Kidney epithelial cell (primary cell): ENCODE results near the gene TMEM208. TPM values are rescaled to one million over a fixed set of nuclear protein-coding genes. Genes with fewer than 3 reads are reported as not detected.

Experiments used
- DNase-seq: peaks from one replicate; pipeline ENCODE4 v3.0.0-alpha.2; 2010; ENCODE audit warnings: low read depth
- H3K27me3 ChIP-seq: 2 replicates; pipeline ENCODE4 v1.6.0; 2011; ENCODE audit warnings: low read length; ENCODE audit not compliant: control insufficient read depth, insufficient read depth
- H3K36me3 ChIP-seq: 2 replicates; pipeline ENCODE4 v1.5.1; 2011; ENCODE audit warnings: low read length; ENCODE audit not compliant: control insufficient read depth, insufficient read depth
- H3K4me3 ChIP-seq: 2 replicates; pipeline ENCODE4 v1.5.1; 2011; ENCODE audit warnings: low read depth, mild to moderate bottlenecking, control low read depth, low read length
- total RNA-seq: library from RNA; depleted of rRNA; stranded (reverse); fragments of >200 nt; gene quantifications from 2 replicates; pipeline ENCODE4 v1.2.3, GENCODE V29; 2015
- TF ChIP-seq, protein P1 (sequence below): IDR thresholded peaks from 2 replicates; pipeline ENCODE4 v1.5.1; 2011; ENCODE audit warnings: mild to moderate bottlenecking, moderate library complexity, low read length, control low read depth, inconsistent platforms; ENCODE audit not compliant: insufficient read depth, poor library complexity, severe bottlenecking

The TMEM208 gene
- total RNA-seq, 1 donor from 2014 or later: 59.3 TPM

GRCh38 chr16:67199011-67199807 is 27.7 kb upstream of the TMEM208 start, which contains the start of gene ELMO3:
Gene ELMO3 (plus strand): TSS chr16:67199131. CDS start chr16:67199327, 196 bp downstream.
- TF ChIP-seq, protein P1, sequence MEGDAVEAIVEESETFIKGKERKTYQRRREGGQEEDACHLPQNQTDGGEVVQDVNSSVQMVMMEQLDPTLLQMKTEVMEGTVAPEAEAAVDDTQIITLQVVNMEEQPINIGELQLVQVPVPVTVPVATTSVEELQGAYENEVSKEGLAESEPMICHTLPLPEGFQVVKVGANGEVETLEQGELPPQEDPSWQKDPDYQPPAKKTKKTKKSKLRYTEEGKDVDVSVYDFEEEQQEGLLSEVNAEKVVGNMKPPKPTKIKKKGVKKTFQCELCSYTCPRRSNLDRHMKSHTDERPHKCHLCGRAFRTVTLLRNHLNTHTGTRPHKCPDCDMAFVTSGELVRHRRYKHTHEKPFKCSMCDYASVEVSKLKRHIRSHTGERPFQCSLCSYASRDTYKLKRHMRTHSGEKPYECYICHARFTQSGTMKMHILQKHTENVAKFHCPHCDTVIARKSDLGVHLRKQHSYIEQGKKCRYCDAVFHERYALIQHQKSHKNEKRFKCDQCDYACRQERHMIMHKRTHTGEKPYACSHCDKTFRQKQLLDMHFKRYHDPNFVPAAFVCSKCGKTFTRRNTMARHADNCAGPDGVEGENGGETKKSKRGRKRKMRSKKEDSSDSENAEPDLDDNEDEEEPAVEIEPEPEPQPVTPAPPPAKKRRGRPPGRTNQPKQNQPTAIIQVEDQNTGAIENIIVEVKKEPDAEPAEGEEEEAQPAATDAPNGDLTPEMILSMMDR: peak; percentile 39
- DNase-seq: no peak
- H3K4me3 ChIP-seq: no peak within 1 kb of the TSS
- H3K36me3 ChIP-seq: peaks cover 2% of the 10 kb centered on the region
- H3K27me3 ChIP-seq: no peaks in the 10 kb centered on the region

- H3K36me3 ChIP-seq: peaks cover 2% of the 10 kb centered on the region
- TF ChIP-seq, protein P1: no peak
- DNase-seq: no peak
- H3K27me3 ChIP-seq: no peaks in the 10 kb centered on the region
- no peak overlapping the region for H3K4me3 ChIP-seq
These were observed 27.1 kb upstream of the TMEM208 start for GRCh38 chr16:67199808-67200198.

DNA sequence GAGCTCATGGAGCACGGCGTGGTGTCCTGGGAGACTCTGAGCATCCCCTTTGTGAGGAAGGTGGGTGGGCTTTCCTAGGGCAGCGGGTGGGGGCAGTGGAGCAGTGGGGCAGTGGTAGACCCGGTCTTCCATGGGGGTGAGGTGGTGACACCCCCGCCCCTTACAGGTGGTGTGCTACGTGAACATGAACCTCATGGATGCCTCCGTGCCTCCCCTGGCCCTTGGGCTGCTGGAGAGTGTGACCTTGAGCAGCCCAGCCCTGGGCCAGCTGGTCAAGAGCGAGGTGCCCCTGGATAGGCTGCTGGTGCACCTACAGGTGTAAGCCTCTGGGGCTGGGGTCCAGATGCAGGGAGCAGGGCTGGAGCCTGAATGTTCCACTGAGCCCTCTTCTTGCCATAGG is 26.4 kb upstream of the TMEM208 start:
- TF ChIP-seq, protein P1: no peak
- Histone ChIP-seq H3K36me3 (peaks cover 2% of the 10 kb centered on the region), H3K27me3 (no peaks in the 10 kb centered on the region), H3K4me3 (no peak overlapping the region)
- DNase-seq: no peak

DNA sequence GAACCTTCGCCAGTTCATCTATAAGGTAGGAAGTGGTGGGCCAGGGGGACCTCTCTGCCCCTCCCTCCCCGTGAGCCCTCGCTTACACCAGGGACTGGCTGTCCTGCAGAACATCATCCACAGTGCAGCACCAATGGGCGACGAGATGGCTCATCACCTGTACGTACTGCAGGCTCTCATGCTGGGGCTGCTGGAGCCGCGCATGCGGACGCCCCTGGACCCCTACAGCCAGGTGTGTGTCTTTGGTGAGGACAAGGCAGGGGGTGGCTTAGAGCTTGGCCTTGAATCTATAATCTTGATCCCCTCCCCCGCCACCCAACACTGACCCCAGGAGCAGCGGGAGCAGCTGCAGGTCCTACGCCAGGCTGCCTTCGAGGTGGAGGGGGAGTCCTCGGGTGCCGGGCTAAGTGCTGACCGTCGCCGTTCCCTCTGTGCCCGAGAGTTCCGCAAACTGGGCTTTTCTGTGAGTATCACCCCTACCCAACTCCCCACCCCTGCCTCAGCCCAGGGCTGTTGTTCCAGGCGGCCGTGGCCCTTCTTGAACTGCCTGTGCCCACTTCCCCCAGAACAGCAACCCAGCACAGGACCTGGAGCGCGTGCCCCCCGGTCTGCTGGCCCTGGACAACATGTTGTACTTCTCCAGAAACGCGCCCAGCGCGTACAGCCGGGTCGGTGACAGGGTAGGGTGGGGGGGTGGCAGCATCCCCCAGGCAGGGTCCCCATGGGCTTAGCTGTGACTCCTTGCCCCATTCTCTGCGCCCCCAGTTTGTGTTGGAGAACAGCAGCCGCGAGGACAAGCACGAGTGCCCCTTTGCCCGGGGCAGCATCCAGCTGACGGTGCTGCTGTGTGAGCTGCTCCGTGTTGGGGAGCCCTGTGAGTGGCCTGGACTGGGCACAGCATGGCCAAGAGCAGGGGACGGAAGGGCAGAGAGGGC is 25.3 kb upstream of the TMEM208 start:
- DNase-seq: no peak
- TF ChIP-seq, protein P1: no peak
- no peaks in the 10 kb centered on the region for H3K27me3 ChIP-seq
- H3K36me3 ChIP-seq: no peaks in the 10 kb centered on the region
- H3K4me3 ChIP-seq: no peak overlapping the region

DNA sequence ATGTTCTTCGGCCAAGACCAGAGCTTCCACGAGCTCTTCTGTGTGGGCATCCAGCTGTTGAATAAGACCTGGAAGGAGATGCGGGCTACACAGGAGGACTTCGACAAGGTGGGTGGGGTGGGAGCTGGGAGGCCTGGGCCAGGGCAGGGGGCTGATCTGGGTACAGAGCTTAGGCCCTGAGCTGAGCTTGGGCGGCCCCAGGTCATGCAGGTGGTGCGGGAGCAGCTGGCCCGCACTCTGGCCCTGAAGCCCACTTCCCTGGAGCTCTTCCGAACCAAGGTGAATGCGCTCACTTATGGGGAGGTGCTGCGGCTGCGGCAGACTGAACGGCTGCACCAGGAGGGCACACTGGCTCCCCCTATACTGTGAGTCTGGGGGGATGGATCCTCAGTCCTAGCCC is 24.5 kb upstream of the TMEM208 start:
- TF ChIP-seq, protein P1: no peak
- DNase-seq: no peak
- Histone ChIP-seq H3K4me3 (no peak overlapping the region), H3K27me3 (no peaks in the 10 kb centered on the region), H3K36me3 (no peaks in the 10 kb centered on the region)
